LNCaP clone FGC (cell line): ENCODE results near the gene AKR1E2.

Source experiments
- DNase-seq: peaks from one replicate; pipeline ENCODE4 v3.0.0-alpha.2; 2011; ENCODE audit warnings: low read depth
- H3K4me3 ChIP-seq: 2 replicates; pipeline ENCODE4 v1.5.1; 2011; ENCODE audit warnings: mild to moderate bottlenecking, low read depth, low read length, control low read depth
- CTCF ChIP-seq: IDR thresholded peaks from 2 replicates; pipeline ENCODE4 v1.5.1; 2012; ENCODE audit warnings: mild to moderate bottlenecking; ENCODE audit not compliant: control insufficient read depth, insufficient read depth; ENCODE audit errors: extremely low read depth

AKR1E2 gene

GRCh38 chr10:4820804-4821401 lies 5.1 kb upstream of the AKR1E2 start:
- H3K4me3 ChIP-seq, result no peak overlapping the region
- DNase-seq, result no peak
- TF ChIP-seq CTCF, result no peak

GRCh38 chr10:4822208-4822607 lies 3.8 kb upstream of the AKR1E2 start:
- DNase-seq, result no peak
- no peak overlapping the region for H3K4me3 ChIP-seq
- no peak for TF ChIP-seq CTCF

- TF ChIP-seq CTCF, result no peak
- DNase-seq, result no peak
- H3K4me3 ChIP-seq, result no peak overlapping the region
These were observed 1.2 kb upstream of the AKR1E2 start for GRCh38 chr10:4824791-4825310.

- no peak for TF ChIP-seq CTCF
- no peak for DNase-seq
- H3K4me3 ChIP-seq, result no peak overlapping the region
These were observed 545 bp upstream of the AKR1E2 start for GRCh38 chr10:4825456-4825867.

- DNase-seq, result no peak
- TF ChIP-seq CTCF, result no peak
- H3K4me3 ChIP-seq, result no peak overlapping the region
These were observed 851 bp downstream of the AKR1E2 start for GRCh38 chr10:4826792-4827324.

GRCh38 chr10:4828005-4828404 lies 2.0 kb downstream of the AKR1E2 start:
- no peak overlapping the region for H3K4me3 ChIP-seq
- DNase-seq, result no peak
- no peak for TF ChIP-seq CTCF

- no peak for DNase-seq
These were observed 4.5 kb downstream of the AKR1E2 start for GRCh38 chr10:4830551-4830950.

More at GRCh38 chr10:4830551-4830950, 4.5 kb downstream of the AKR1E2 start:
- H3K4me3 ChIP-seq, result no peak overlapping the region
- TF ChIP-seq CTCF, result no peak
